ENCODE measurements around the gene GH1. TPM values are rescaled to one million over a fixed set of nuclear protein-coding genes. Genes with fewer than 3 reads are reported as not detected.

Gene GH1
- total and polyA plus RNA-seq, 9 of the 15 experiments (the other 6 are each of a cell fraction or from before 2014, with no cell fraction given), result not detected

GRCh38 chr17:63961355-63962212 lies 42.9 kb upstream of the GH1 start (continued):
- TF ChIP-seq ZNF444 (CRISPR knock-in tag; IDR thresholded peaks at IDR 0.05), result no peak
- 0 out of 2 replicates have a peak, but pooled peaks have one; percentile 38 for TF ChIP-seq ZSCAN32 (CRISPR knock-in tag; IDR thresholded peaks at IDR 0.05)
- no peak for TF ChIP-seq TGIF2 (CRISPR knock-in tag; IDR thresholded peaks at IDR 0.05)
- TF ChIP-seq IFI16 (CRISPR knock-in tag; IDR thresholded peaks at IDR 0.05), result no peak
- TF ChIP-seq SP1 (CRISPR knock-in tag; IDR thresholded peaks at IDR 0.05), result peak; percentile 53; the same call in 1 of the 2 replicates
- peak; percentile 78 for TF ChIP-seq JUND (IDR thresholded peaks at IDR 0.05; ENCODE audit: borderline replicate concordance, low read depth, low read length)
- no peak; the same call in 2 of the 3 replicates for TF ChIP-seq JUND (tag; IDR thresholded peaks at IDR 0.05; ENCODE audit: borderline replicate concordance, low read depth, low read length)
- TF ChIP-seq MCM5 (IDR thresholded peaks at IDR 0.05; ENCODE audit: low read depth), result no peak
- peak; percentile 82 for TF ChIP-seq CEBPB (tag; IDR thresholded peaks at IDR 0.05)
- peak; percentile 77; the same call in 1 of the 2 replicates for TF ChIP-seq ZBTB7A (IDR thresholded peaks at IDR 0.05; ENCODE audit: borderline replicate concordance, control insufficient read depth, low read depth, low read length)
- peak; percentile 94 for TF ChIP-seq CEBPG (CRISPR knock-in tag; IDR thresholded peaks at IDR 0.05)
- peak; percentile 82 to 96 for TF ChIP-seq CEBPG (tag; conservative IDR thresholded peaks at IDR 0.05 in 1 of 2, IDR thresholded peaks at IDR 0.05 in 1 of 2)
- peak; percentile 88 for TF ChIP-seq ATF7 (IDR thresholded peaks at IDR 0.05)
- 0 out of 2 replicates have a peak, but pooled peaks have one; percentile 45 for TF ChIP-seq IRF9 (tag; IDR thresholded peaks at IDR 0.05)
- peak; percentile 90 for TF ChIP-seq PRDM10 (IDR thresholded peaks at IDR 0.05; ENCODE audit: partially characterized antibody)
- TF ChIP-seq MNT (conservative IDR thresholded peaks at IDR 0.05), result peak in 1 of 2 experiments; percentile 75; a peak in 3 of 4 replicates
- no peak for TF ChIP-seq ZNF507 (tag; conservative IDR thresholded peaks at IDR 0.05)
- peak; percentile 91 for TF ChIP-seq BHLHE40 (IDR thresholded peaks at IDR 0.05; ENCODE audit: low read length)
- no peak for TF ChIP-seq PML (IDR thresholded peaks at IDR 0.05; ENCODE audit: low read length)
- peak; percentile 45; the same call in 1 of the 2 replicates for TF ChIP-seq ARID1B (IDR thresholded peaks at IDR 0.05)
- TF ChIP-seq NRF1 (conservative IDR thresholded peaks at IDR 0.05 in 1 of 2, IDR thresholded peaks at IDR 0.05 in 1 of 2), result peak; percentile 77 to 81

Data from K562 (cell line).